Fibroblast of villous mesenchyme (primary cell): ENCODE data around the gene PTGER2. TPM values are rescaled to one million over a fixed set of nuclear protein-coding genes. Genes with fewer than 3 reads are reported as not detected.

ENCODE experiments used
- DNase-seq: peaks from one replicate; pipeline ENCODE4 v3.0.0-alpha.2; 2010; ENCODE audit warnings: low read depth
- H3K4me3 ChIP-seq: 2 replicates; pipeline ENCODE4 v1.5.1; 2011; ENCODE audit warnings: low read depth, mild to moderate bottlenecking, low read length
- CTCF ChIP-seq: IDR thresholded peaks from 2 replicates; pipeline ENCODE4 v1.5.1; 2012; ENCODE audit warnings: low read depth, mild to moderate bottlenecking, low read length; ENCODE audit not compliant: insufficient read depth
- total RNA-seq: library from RNA; depleted of rRNA; stranded (reverse); fragments of >200 nt; gene quantifications from 2 replicates; pipeline ENCODE4 v1.2.3, GENCODE V29; 2012

PTGER2 gene
- total RNA-seq, 1 donor: 1.3 TPM

GRCh38 chr14:52363961-52364360, 49.8 kb downstream of the PTGER2 start:
- no peak overlapping the region for H3K4me3 ChIP-seq
- peak; percentile 95 for DNase-seq
- no peak for TF ChIP-seq CTCF

GRCh38 chr14:52365071-52365470, 51.0 kb downstream of the PTGER2 start:
- no peak overlapping the region for H3K4me3 ChIP-seq
- DNase-seq: peak; percentile 34
- TF ChIP-seq CTCF: no peak

GRCh38 chr14:52366796-52367315, 52.7 kb downstream of the PTGER2 start:
- TF ChIP-seq CTCF: no peak
- peak; percentile 91 for DNase-seq
- H3K4me3 ChIP-seq: no peak overlapping the region

GRCh38 chr14:52369305-52369801, 55.2 kb downstream of the PTGER2 start:
- DNase-seq: peak; percentile 47
- no peak for TF ChIP-seq CTCF
- H3K4me3 ChIP-seq: no peak overlapping the region

- H3K4me3 ChIP-seq: no peak overlapping the region
- TF ChIP-seq CTCF: no peak
- no peak for DNase-seq
Measured at GRCh38 chr14:52370406-52370935, 56.4 kb downstream of the PTGER2 start.

GRCh38 chr14:52377940-52378339, 63.8 kb downstream of the PTGER2 start:
- TF ChIP-seq CTCF: no peak
- no peak overlapping the region for H3K4me3 ChIP-seq
- no peak for DNase-seq

Other genes with a start within 250 kb of the PTGER2 start
- gene NID2, start 245.3 kb upstream of the PTGER2 start, total RNA-seq: 146 and 259 TPM in 2 replicates
- 0.32 TPM in 1 of 2 replicates, not detected in the other for gene PTGDR, start 46.6 kb upstream of the PTGER2 start, total RNA-seq
- 3.0 and 3.9 TPM in 2 replicates for gene TXNDC16, start 238.2 kb downstream of the PTGER2 start, total RNA-seq
- gene GPR137C, start 238.5 kb downstream of the PTGER2 start, total RNA-seq: 0.32 and 0.43 TPM in 2 replicates